MCF 10A (cell line): ENCODE data around the gene MAP9. TPM values are rescaled to one million over a fixed set of nuclear protein-coding genes. Genes with fewer than 3 reads are reported as not detected.
A peak's percentile ranks its signal among the peaks of the same experiment; 100 is the strongest.

Experiments used
- BruUV-seq: library from RNA; stranded (reverse); fragments of 400-500 nt; replicated peaks from 2 replicates; lab custom pipeline; 2021; lab: Mats Ljungman, UMichigan
- CTCF ChIA-PET: fragments of 300-600 bp; sonication (Branson Sonifier 250); formaldehyde crosslinking; extraction: SDS; loops from one replicate; lab custom pipeline; 2021; ENCODE audit warnings: antibody characterized with exemption, inconsistent platforms; lab: Yijun Ruan, JAX
- POLR2A ChIA-PET: fragments of 300-600, 350-650 bp; sonication (Branson Sonifier 250); formaldehyde crosslinking; extraction: SDS; loops from one replicate; lab custom pipeline; 2020; ENCODE audit warnings: antibody characterized with exemption, inconsistent platforms; lab: Yijun Ruan, JAX
- DNase-seq: peaks from one replicate; pipeline ENCODE4 v3.0.0-alpha.2; 2018; ENCODE audit not compliant: unreplicated experiment
- H3K27ac Mint-ChIP-seq: one replicate; pipeline ENCODE4 v1.8.0; 2022; ENCODE audit warnings: mild to moderate bottlenecking, low read depth, mixed read lengths; ENCODE audit not compliant: unreplicated experiment
- H3K27me3 Mint-ChIP-seq: one replicate; pipeline ENCODE4 v1.8.0; 2022; ENCODE audit warnings: mixed read lengths; ENCODE audit not compliant: insufficient read depth, unreplicated experiment
- H3K36me3 Mint-ChIP-seq: one replicate; pipeline ENCODE4 v1.8.0; 2022; ENCODE audit warnings: mild to moderate bottlenecking, moderate library complexity, mixed read lengths; ENCODE audit not compliant: insufficient read depth, unreplicated experiment
- H3K4me1 Mint-ChIP-seq: one replicate; pipeline ENCODE4 v1.8.0; 2022; ENCODE audit warnings: mixed read lengths; ENCODE audit not compliant: insufficient read depth, unreplicated experiment
- H3K4me3 Mint-ChIP-seq: one replicate; pipeline ENCODE4 v1.8.0; 2022; ENCODE audit warnings: mild to moderate bottlenecking, moderate library complexity, mixed read lengths; ENCODE audit not compliant: unreplicated experiment
- H3K9me3 Mint-ChIP-seq: one replicate; pipeline ENCODE4 v1.8.0; 2022; ENCODE audit warnings: mixed read lengths; ENCODE audit not compliant: unreplicated experiment
- CTCF ChIP-seq: fragments of 200-600 bp; IDR thresholded peaks from one replicate; pipeline ENCODE4 v1.8.0; 2022; ENCODE audit warnings: antibody characterized with exemption, mild to moderate bottlenecking; ENCODE audit not compliant: unreplicated experiment
- intact Hi-C: fragments of 100-400 bp; cut with micrococcal nuclease; formaldehyde crosslinking; loops from 2 replicates; pipeline ENCODE4 v1.14.1; 2022
- total RNA-seq: library from RNA; stranded (reverse); gene quantifications from 2 replicates; pipeline ENCODE4 v1.2.3, GENCODE V29; 2022

The MAP9 gene
- total RNA-seq, 1 experiment from 2014 or later: 13.2 TPM

GRCh38 chr4:155407480-155407879, 30.7 kb upstream of the MAP9 start:
- POLR2A ChIA-PET: no interaction called here

GRCh38 chr4:155405059-155405458, 28.3 kb upstream of the MAP9 start:
- POLR2A ChIA-PET: no interaction called here
- CTCF ChIA-PET: interaction anchor here (1.2 to 6.3 kb wide), 5 partner anchors 22 to 548 kb away, joined by 3 to 35 read pairs (median 5); partner anchors contain the start of gene CTSO
- Mint-ChIP-seq H3K27ac (no peak overlapping the region), H3K27me3 (no peaks in the 10 kb centered on the region), H3K36me3 (no peaks in the 10 kb centered on the region), H3K4me3 (no peak overlapping the region), H3K4me1 (no peaks in the 10 kb centered on the region), H3K9me3 (no peaks in the 10 kb centered on the region)
- no TSS peak for BruUV-seq
- intact Hi-C loops: loop anchor here (2.0 kb wide), 1 partner anchor 38 kb away; no protein-coding TSS in a partner anchor
- no peak for TF ChIP-seq CTCF
- DNase-seq: peak; percentile 26

More at GRCh38 chr4:155407480-155407879, 30.7 kb upstream of the MAP9 start:
- no peak for TF ChIP-seq CTCF
- H3K27me3 Mint-ChIP-seq: no peaks in the 10 kb centered on the region
- no peak overlapping the region for H3K27ac Mint-ChIP-seq
- H3K4me1 Mint-ChIP-seq: no peaks in the 10 kb centered on the region
- CTCF ChIA-PET: no interaction called here
- no peaks in the 10 kb centered on the region for H3K9me3 Mint-ChIP-seq
- H3K36me3 Mint-ChIP-seq: no peaks in the 10 kb centered on the region
- H3K4me3 Mint-ChIP-seq: no peak overlapping the region
- no TSS peak for BruUV-seq
- intact Hi-C loops: no loop called here
- DNase-seq: no peak

GRCh38 chr4:155403886-155404285, 27.1 kb upstream of the MAP9 start:
- Mint-ChIP-seq H3K9me3 (no peaks in the 10 kb centered on the region), H3K4me3 (no peak overlapping the region), H3K36me3 (no peaks in the 10 kb centered on the region), H3K27me3 (no peaks in the 10 kb centered on the region), H3K27ac (no peak overlapping the region), H3K4me1 (no peaks in the 10 kb centered on the region)
- peak; percentile 61 for DNase-seq
- POLR2A ChIA-PET: interaction anchor here (1.0 to 1.8 kb wide), 2 partner anchors 383 to 550 kb away, joined by 4 to 9 read pairs; partner anchors contain the start of gene CTSO
- intact Hi-C loops: loop anchor here (1.0 to 2.0 kb wide), 3 partner anchors 39 to 548 kb away; no protein-coding TSS in a partner anchor
- TF ChIP-seq CTCF: peak; percentile 56
- CTCF ChIA-PET: interaction anchor here (0.6 to 6.3 kb wide), 19 partner anchors 9 to 1856 kb away, joined by 3 to 35 read pairs (median 4); partner anchors contain the start of gene CTSO
- no TSS peak for BruUV-seq

GRCh38 chr4:155402941-155403340, 26.2 kb upstream of the MAP9 start:
- intact Hi-C loops: no loop called here
- no peaks in the 10 kb centered on the region for H3K27me3 Mint-ChIP-seq
- BruUV-seq: no TSS peak
- no peak overlapping the region for H3K27ac Mint-ChIP-seq
- no peak for DNase-seq
- CTCF ChIA-PET: interaction anchor here (0.7 to 6.3 kb wide), 8 partner anchors 10 to 550 kb away, joined by 3 to 35 read pairs (median 4); partner anchors contain the start of gene CTSO
- H3K4me3 Mint-ChIP-seq: no peak overlapping the region
- POLR2A ChIA-PET: interaction anchor here (1.8 kb wide), 1 partner anchor 551 kb away, joined by 9 read pairs; the partner anchor contains the start of gene CTSO
- TF ChIP-seq CTCF: no peak
- no peaks in the 10 kb centered on the region for H3K4me1 Mint-ChIP-seq
- H3K9me3 Mint-ChIP-seq: no peaks in the 10 kb centered on the region
- H3K36me3 Mint-ChIP-seq: no peaks in the 10 kb centered on the region
